Pancreas (tissue), 10 donors: ENCODE results near the gene TNFAIP8L3. TPM values are rescaled to one million over a fixed set of nuclear protein-coding genes. Genes with fewer than 3 reads are reported as not detected.
A peak's percentile ranks its signal among the peaks of the same experiment; 100 is the strongest.
"Not testable (repeated sequence)": the region's sequence is repeated elsewhere in the genome, so short reads cannot be mapped to it uniquely, and the experiment has no call there.

Source experiments
- ATAC-seq, 4 donors: fragments of 200-7000 bp; cut with Tn5 transposase; one replicate each; pipeline versions ENCODE4 v1.8.0 to v1.9.1; 2020; ENCODE audit warnings: mild to moderate bottlenecking in 4 of 4, moderate library complexity in 4 of 4
- DNase-seq, 6 donors: peaks; one replicate each; pipeline ENCODE4 v3.0.0-alpha.2; 2020
- FAIRE-seq: peaks from 2 replicates; lab custom pipeline; 2012; peaks lifted over from hg19 to GRCh38; lab: Jason Lieb, UNC
- H3K27ac ChIP-seq, 4 donors: fragments of 200-600 bp; sonication (generic); 1 replicate in 3 of 4; 2 replicates in 1 of 4; pipeline versions ENCODE4 v1.5.0 to v1.8.0; 2020
- H3K27me3 ChIP-seq, 4 donors: fragments of 200-600 bp; one replicate each; pipeline ENCODE4 v1.8.0; 2021
- H3K36me3 ChIP-seq, 3 donors: fragments of 200-600 bp; sonication (generic) in 1 of 3; one replicate each; pipeline versions ENCODE4 v1.5.0 to v1.8.0; 2020 to 2021
- H3K4me1 ChIP-seq, 3 donors: fragments of 200-600 bp; one replicate each; pipeline ENCODE4 v1.8.0; 2021
- H3K4me3 ChIP-seq, 4 donors: fragments of 200-600 bp; sonication (generic) in 2 of 4; one replicate each; pipeline versions ENCODE4 v1.5.0 to v1.8.0; 2020 to 2021
- H3K9me3 ChIP-seq, 4 donors: fragments of 200-600 bp; one replicate each; pipeline ENCODE4 v1.8.0; 2021
- WGBS, 2 donors: extraction: QIAGEN DNeasy Blood & Tissue Kit; methylation state at CpG; one replicate each; pipeline ENCODE4 v1.1.7; 2013; 5-methylcytosine and 5-hydroxymethylcytosine counted together
- intact Hi-C, 3 donors: fragments of 100-400 bp; cut with DNase I; formaldehyde crosslinking; loops; one replicate each; pipeline versions ENCODE4 v1.11.1 to v1.14.2; 2022
- polyA plus RNA-seq, 2 donors: library from polyadenylated mRNA; stranded (reverse); fragments of 200-250 nt; gene quantifications; one replicate each; pipeline ENCODE4 v1.2.3, GENCODE V29; 2013
- total RNA-seq, 6 donors: library from RNA; stranded (reverse); fragmentation: NEBNext Ultra II Directional in 4 of 6; extraction: Animal tissue kit (Norgen Biotek cat#: 25700) in 4 of 6; gene quantifications; one replicate each; pipeline versions ENCODE4 v1.2.1 to v1.2.4, GENCODE V29; 2021 to 2023
- TF ChIP-seq, protein P1 (sequence below), 4 donors: fragments of 200-600 bp; sonication (generic) in 3 of 4; IDR thresholded peaks; one replicate each; pipeline versions ENCODE4 v1.5.0 to v1.8.0; 2021; ENCODE audit warnings: antibody characterized with exemption in 4 of 4
- donor health status: healthy with polysubstance abuse.
- donor health status: DM: no; HTN: no; CAD: no; lungs with moderate emphysema.
- donor health status: DM: no; HTN: no; CAD: no.
- donor health status: control.
- donor health status: control.
- donor health status: Bipolar disorder and iron deficiency.
- donor health status: DM: yes; HTN: yes; CAD: no.
- donor health status: DM: no; HTN: no; CAD: no.
- donor health status: DM: no; HTN: no; CAD: no.
- donor health status: DM: yes; HTN: yes; CAD: no.

The TNFAIP8L3 gene
- 1 to 10 TPM in 2 of 6 donors, under 1 TPM in 4; 0.09 to 1.8 (median 0.70) TPM for total RNA-seq
- polyA plus RNA-seq = under 1 TPM; 0.68 to 0.87 TPM

DNA sequence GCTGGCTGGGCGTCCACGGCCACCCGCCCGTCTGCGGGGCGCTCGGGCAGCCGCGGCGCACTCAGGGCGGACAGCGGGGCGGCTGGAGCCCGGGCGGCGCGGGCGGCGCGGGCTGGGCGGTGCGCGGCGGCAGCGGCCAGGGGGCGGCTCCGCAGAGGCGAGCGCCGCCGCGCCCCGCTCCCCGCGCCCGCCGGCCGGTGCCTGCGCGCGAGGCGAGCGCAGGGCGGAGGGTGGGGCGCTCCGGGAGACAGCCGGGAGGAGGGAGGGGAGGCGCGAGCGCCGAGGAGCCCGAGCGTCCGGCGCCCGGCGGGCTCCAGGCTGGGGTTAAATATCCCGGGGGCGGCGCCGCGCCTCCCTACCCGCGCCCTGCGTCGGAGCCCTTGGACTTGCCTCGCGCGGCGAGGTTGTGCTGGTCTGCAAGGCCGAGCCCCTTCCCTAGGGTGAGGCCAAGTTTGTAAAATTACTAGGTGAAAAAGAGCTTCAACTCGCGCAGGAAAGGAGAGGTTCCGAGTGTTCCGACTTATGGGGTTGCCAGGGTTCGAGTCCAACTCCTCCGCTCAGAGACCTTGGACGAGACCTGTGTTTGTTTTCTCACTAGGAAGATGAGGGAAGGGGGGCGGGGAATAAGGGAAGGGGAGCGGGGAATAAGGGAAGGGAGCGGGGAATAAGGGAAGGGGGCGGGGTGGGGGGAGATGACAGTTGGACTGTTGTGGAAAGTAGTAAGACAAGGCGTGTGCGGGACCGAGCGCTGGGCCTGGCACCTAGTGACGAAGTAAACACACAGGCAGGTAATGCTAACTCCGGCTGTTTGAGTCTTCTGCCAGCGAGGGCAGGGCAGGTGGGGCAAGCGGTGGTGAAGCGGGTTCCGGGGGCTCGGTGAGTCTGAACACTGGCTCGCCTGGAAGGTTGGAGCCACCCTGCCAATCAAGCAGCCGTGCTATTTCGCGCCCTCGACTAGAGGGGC lies at the start of gene TNFAIP8L3:
TSS of gene TNFAIP8L3 (minus strand) at position 301 of the 964 bp plus-strand sequence. CDS start 311 bp downstream, outside the sequence.
- intact Hi-C loops = no loop called here
- 1% methylated on average over 77 to 98 of the region's 98 CpGs for WGBS, 2 donors
- Histone ChIP-seq H3K4me1 (no peaks in the 10 kb centered on the region), H3K9me3 (no peaks in the 10 kb centered on the region), H3K27me3 (peaks cover 0 to 19% (median 0%) of the 10 kb centered on the region in 4 donors), H3K4me3 (peak within 1 kb of the TSS; percentile 18 to 60 (median 30)), H3K27ac (no peak within 1 kb of the TSS), H3K36me3 (no peaks in the 10 kb centered on the region)
- ATAC-seq (peak; percentile 59 to 75 (median 64)), FAIRE-seq (no peak), DNase-seq (peak in 3 of 6 donors; percentile 23 to 65 (median 54))
- TF ChIP-seq, protein P1, sequence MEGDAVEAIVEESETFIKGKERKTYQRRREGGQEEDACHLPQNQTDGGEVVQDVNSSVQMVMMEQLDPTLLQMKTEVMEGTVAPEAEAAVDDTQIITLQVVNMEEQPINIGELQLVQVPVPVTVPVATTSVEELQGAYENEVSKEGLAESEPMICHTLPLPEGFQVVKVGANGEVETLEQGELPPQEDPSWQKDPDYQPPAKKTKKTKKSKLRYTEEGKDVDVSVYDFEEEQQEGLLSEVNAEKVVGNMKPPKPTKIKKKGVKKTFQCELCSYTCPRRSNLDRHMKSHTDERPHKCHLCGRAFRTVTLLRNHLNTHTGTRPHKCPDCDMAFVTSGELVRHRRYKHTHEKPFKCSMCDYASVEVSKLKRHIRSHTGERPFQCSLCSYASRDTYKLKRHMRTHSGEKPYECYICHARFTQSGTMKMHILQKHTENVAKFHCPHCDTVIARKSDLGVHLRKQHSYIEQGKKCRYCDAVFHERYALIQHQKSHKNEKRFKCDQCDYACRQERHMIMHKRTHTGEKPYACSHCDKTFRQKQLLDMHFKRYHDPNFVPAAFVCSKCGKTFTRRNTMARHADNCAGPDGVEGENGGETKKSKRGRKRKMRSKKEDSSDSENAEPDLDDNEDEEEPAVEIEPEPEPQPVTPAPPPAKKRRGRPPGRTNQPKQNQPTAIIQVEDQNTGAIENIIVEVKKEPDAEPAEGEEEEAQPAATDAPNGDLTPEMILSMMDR (IDR thresholded peaks at IDR 0.05) = no peak

DNA sequence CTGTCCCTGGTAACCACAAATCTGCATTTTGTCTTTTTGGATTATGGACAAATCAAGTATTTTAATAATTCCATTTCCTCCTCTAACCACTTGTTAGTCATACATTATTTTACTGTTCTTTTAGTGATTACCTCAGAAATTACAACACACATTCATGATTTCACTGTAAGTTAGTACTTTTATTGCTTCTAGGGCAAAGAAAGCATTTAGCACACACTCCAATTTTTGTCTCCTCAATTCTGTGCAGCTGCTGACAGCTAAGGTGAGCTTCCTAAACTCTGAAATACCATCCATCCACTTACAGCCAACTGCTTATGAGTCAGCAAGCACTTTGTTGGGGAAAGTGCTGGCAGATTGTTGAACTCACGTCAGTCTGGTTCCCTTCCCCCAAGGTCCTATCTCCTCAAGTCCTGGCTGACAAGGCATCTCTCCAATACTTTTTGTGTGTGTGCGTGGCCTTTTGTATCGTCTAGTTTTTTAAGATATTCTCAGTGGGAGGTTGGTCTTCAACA lies 49.4 kb upstream of the TNFAIP8L3 start:
- no peak for DNase-seq
- no peaks in the 10 kb centered on the region for H3K9me3 ChIP-seq

DNA sequence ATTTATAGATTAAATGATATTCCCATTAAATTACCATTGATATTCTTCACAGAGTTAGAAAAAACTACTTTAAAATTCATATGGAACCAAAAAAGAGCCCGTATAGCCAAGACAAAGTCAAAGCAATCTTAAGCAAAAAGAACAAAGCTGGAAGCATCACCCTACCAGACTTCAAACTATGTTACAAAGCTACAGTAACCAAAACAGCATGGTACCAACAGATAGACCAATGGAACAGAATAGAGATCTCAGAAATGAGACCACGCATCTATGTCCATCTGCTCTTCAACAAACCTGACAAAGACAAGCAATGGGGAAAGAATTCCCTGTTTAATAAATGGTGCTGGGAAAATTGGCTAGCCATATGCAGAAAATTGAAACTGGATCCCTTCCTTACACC lies 45.6 kb upstream of the TNFAIP8L3 start:
- H3K4me1 ChIP-seq, ATAC-seq, H3K4me3 ChIP-seq, FAIRE-seq, H3K9me3 ChIP-seq, H3K27me3 ChIP-seq, H3K36me3 ChIP-seq, H3K27ac ChIP-seq, intact Hi-C loops, DNase-seq: not testable (repeated sequence)
- 48 to 85% methylated on average over 2 of the region's 2 CpGs for WGBS, 2 donors

More for the DNA sequence above, 49.4 kb upstream of the TNFAIP8L3 start:
- no peak for FAIRE-seq
- no peak overlapping the region for H3K27ac ChIP-seq
- 77% methylated on average over 3 of the region's 3 CpGs for WGBS, 2 donors
- TF ChIP-seq, protein P1 (IDR thresholded peaks at IDR 0.05) = no peak
- intact Hi-C loops = no loop called here
- ATAC-seq = no peak
- H3K4me3 ChIP-seq = no peak overlapping the region
- no peaks in the 10 kb centered on the region for H3K27me3 ChIP-seq
- H3K4me1 ChIP-seq = no peaks in the 10 kb centered on the region
- no peaks in the 10 kb centered on the region for H3K36me3 ChIP-seq

DNA sequence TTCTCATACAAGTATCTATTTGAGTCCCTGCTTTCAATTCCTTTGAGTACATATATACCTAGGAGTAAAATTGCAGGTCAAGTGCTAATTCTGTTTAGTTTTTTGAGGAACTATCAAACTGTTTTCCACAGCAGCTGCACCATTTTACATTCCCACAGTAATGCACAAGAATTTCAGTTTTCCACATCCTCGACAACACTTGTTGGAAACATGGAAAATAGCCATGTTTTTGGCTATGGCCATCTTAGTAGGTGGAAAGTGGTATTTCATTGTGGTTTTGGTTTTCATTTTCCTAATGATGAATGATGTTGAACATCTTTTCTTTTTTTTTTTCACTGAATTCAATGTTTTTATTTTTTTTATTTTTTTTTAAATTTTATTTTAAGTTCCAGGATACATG lies 44.4 kb upstream of the TNFAIP8L3 start:
- intact Hi-C loops = no loop called here
- WGBS, 2 donors = 90 to 91% methylated on average over 1 of the region's 1 CpG
- Histone ChIP-seq H3K27ac (no peak overlapping the region), H3K4me3 (no peak overlapping the region), H3K9me3 (no peaks in the 10 kb centered on the region), H3K4me1 (no peaks in the 10 kb centered on the region), H3K36me3 (no peaks in the 10 kb centered on the region), H3K27me3 (no peaks in the 10 kb centered on the region)
- ATAC-seq (no peak), FAIRE-seq (no peak), DNase-seq (no peak)
- TF ChIP-seq, protein P1 (IDR thresholded peaks at IDR 0.05) = no peak

DNA sequence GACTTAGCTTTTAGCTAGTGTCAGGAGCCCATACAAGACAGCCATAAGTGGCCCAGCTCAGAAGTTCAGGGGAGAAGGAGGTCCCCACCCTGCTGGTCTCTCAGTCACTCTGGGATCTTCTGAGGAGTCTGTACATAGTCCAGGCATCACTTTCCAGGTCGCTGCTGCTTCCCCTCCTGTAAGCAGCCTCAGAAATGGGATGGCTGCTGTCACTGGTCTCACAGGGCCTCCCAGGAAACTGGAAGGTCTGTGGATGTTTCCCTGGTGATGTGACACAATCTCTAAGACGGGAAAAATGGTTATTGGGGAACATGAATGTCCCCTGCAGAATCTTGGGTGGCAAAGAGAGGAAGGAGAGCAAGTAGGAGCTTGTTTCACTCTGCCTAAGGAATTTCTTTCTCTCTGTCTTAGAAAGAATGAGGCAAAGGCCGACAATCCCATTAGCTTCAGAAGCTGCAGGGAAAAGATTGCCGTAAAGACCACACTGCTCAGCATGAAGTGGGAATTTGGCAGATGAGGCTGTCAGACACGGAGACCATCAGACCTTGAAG lies 43.2 kb upstream of the TNFAIP8L3 start:
- Histone ChIP-seq H3K4me3 (no peak overlapping the region), H3K27ac (no peak overlapping the region), H3K36me3 (no peaks in the 10 kb centered on the region), H3K27me3 (no peaks in the 10 kb centered on the region), H3K4me1 (no peaks in the 10 kb centered on the region), H3K9me3 (no peaks in the 10 kb centered on the region)
- ATAC-seq = no peak
- no peak for FAIRE-seq
- intact Hi-C loops = no loop called here
- no peak for DNase-seq
- TF ChIP-seq, protein P1 (IDR thresholded peaks at IDR 0.05) = no peak
- WGBS, 2 donors = 58 to 68% methylated on average over 5 of the region's 5 CpGs
